A673 (cell line): ENCODE measurements around the gene NANOS3. TPM values are rescaled to one million over a fixed set of nuclear protein-coding genes. Genes with fewer than 3 reads are reported as not detected.

Experiments
- BruUV-seq: library from RNA; stranded (reverse); fragments of 400-500 nt; replicated peaks from 2 replicates; lab custom pipeline; 2021; lab: Mats Ljungman, UMichigan
- CTCF ChIA-PET: fragments of 300-600 bp; sonication (Branson Sonifier 250); formaldehyde crosslinking; loops from one replicate; lab custom pipeline; 2022; ENCODE audit warnings: antibody characterized with exemption; lab: Charles Lee
- POLR2A ChIA-PET: fragments of 300-600 bp; sonication (Branson Sonifier 250); formaldehyde crosslinking; loops from one replicate; lab custom pipeline; 2022; ENCODE audit warnings: antibody characterized with exemption; ENCODE audit not compliant: low non-redundant PET; lab: Charles Lee
- DNase-seq: peaks from one replicate; pipeline ENCODE4 v3.0.0-alpha.2; 2015; ENCODE audit warnings: low spot score
- H3K27ac ChIP-seq: fragments of 200-600 bp; sonication (generic); 2 replicates; pipeline ENCODE4 v1.5.1; 2016; ENCODE audit warnings: mixed run types, low read depth, mild to moderate bottlenecking, mixed read lengths, antibody characterized with exemption, low read length; ENCODE audit not compliant: poor library complexity, severe bottlenecking
- H3K27me3 ChIP-seq: fragments of 200-600 bp; sonication (generic); replicated peaks from 2 replicates; pipeline ENCODE4 v1.6.1; 2017; ENCODE audit warnings: mixed run types, low read depth, mild to moderate bottlenecking, mixed read lengths, antibody characterized with exemption, low read length; ENCODE audit not compliant: insufficient read depth, poor library complexity
- H3K36me3 ChIP-seq: fragments of 200-600 bp; sonication (generic); 2 replicates; pipeline ENCODE4 v1.6.1; 2016; ENCODE audit warnings: mixed run types, mild to moderate bottlenecking, mixed read lengths, antibody characterized with exemption, low read length; ENCODE audit not compliant: insufficient read depth, poor library complexity, severe bottlenecking
- H3K4me1 ChIP-seq: fragments of 200-600 bp; sonication (generic); 2 replicates; pipeline ENCODE4 v1.6.1; 2017; ENCODE audit warnings: mixed run types, mild to moderate bottlenecking, mixed read lengths, antibody characterized with exemption, low read length; ENCODE audit not compliant: insufficient read depth, poor library complexity, severe bottlenecking
- H3K4me3 ChIP-seq: fragments of 200-600 bp; sonication (generic); 2 replicates; pipeline ENCODE4 v1.5.1; 2016; ENCODE audit warnings: low read depth, mixed run types, mild to moderate bottlenecking, mixed read lengths, low read length; ENCODE audit not compliant: poor library complexity, severe bottlenecking
- H3K9me3 ChIP-seq: fragments of 200-600 bp; sonication (generic); 2 replicates; pipeline ENCODE4 v1.6.1; 2016; ENCODE audit warnings: mixed run types, low read depth, mild to moderate bottlenecking, mixed read lengths, antibody characterized with exemption, low read length; ENCODE audit not compliant: poor library complexity, severe bottlenecking
- CTCF ChIP-seq: fragments of 300-800, 200-600 bp; sonication (generic); conservative IDR thresholded peaks from 2 replicates; pipeline ENCODE4 v1.5.1; 2017; ENCODE audit warnings: low read depth, mild to moderate bottlenecking, antibody characterized with exemption, low read length, moderate library complexity, mixed read lengths
- EZH2 ChIP-seq: fragments of 200-600 bp; sonication (generic); IDR thresholded peaks from 2 replicates; pipeline ENCODE4 v1.6.1; 2017; ENCODE audit warnings: borderline replicate concordance, low read depth, mild to moderate bottlenecking, mixed read lengths, antibody characterized with exemption, low read length; ENCODE audit not compliant: poor library complexity, severe bottlenecking
- intact Hi-C: fragments of 100-400 bp; cut with micrococcal nuclease; formaldehyde crosslinking; loops from one replicate; pipeline ENCODE4 v1.10.0; 2022; ENCODE audit not compliant: unreplicated experiment
- total RNA-seq: library from RNA; stranded (reverse); gene quantifications from 2 replicates; pipeline ENCODE4 v1.2.3, GENCODE V29; 2021

The NANOS3 gene
- total RNA-seq, 1 experiment from 2014 or later = 4.9 TPM

DNA sequence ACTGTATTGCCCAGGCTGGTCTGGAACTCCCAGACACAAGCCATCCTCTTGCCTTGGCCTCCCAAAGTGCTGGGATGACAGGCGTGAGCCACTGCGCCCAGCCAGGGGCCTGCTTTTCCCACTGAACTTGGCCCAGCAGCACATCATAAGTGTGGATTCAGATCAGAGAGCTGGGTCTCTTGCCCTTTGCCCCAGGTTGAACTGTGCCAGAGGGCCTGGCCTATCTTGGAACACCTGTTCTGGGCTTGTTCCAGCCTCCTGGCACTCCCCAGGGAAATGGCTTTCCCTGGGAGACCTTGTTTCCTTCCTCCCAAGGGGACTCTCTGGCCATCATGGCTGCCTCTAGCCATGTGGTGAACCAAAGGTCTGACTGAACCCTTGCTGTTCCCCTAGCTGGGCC lies 32.5 kb downstream of the NANOS3 start:
- intact Hi-C loops = no loop called here
- H3K36me3 ChIP-seq = peaks cover 10% of the 10 kb centered on the region

GRCh38 chr19:13913352-13913751 lies 36.4 kb downstream of the NANOS3 start:
- no TSS peak for BruUV-seq

More for the DNA sequence above, 32.5 kb downstream of the NANOS3 start:
- Histone ChIP-seq H3K4me3 (no peak overlapping the region), H3K27ac (no peak overlapping the region), H3K4me1 (no peaks in the 10 kb centered on the region), H3K27me3 (no peaks in the 10 kb centered on the region), H3K9me3 (no peaks in the 10 kb centered on the region)
- ChIA-PET CTCF (no interaction called here), POLR2A (no interaction called here)
- DNase-seq = no peak
- TF ChIP-seq CTCF (no peak), EZH2 (no peak)
- BruUV-seq = no TSS peak

GRCh38 chr19:13914777-13915176 lies 37.8 kb downstream of the NANOS3 start:
- intact Hi-C loops = no loop called here
- Histone ChIP-seq H3K27me3 (no peaks in the 10 kb centered on the region), H3K9me3 (no peaks in the 10 kb centered on the region), H3K27ac (no peak overlapping the region), H3K4me3 (no peak overlapping the region), H3K36me3 (peaks cover 12% of the 10 kb centered on the region), H3K4me1 (no peaks in the 10 kb centered on the region)
- no TSS peak for BruUV-seq
- POLR2A ChIA-PET = no interaction called here
- no peak for DNase-seq
- CTCF ChIA-PET = no interaction called here
- TF ChIP-seq EZH2 (no peak), CTCF (no peak)

More at GRCh38 chr19:13913352-13913751, 36.4 kb downstream of the NANOS3 start:
- no peak overlapping the region for H3K27ac ChIP-seq
- ChIA-PET POLR2A (interaction anchor here (0.5 kb wide), 1 partner anchor 325 kb away, joined by 7 read pairs; no protein-coding TSS in a partner anchor), CTCF (no interaction called here)
- H3K9me3 ChIP-seq = no peaks in the 10 kb centered on the region
- peaks cover 14% of the 10 kb centered on the region for H3K36me3 ChIP-seq
- no peaks in the 10 kb centered on the region for H3K27me3 ChIP-seq
- no peak overlapping the region for H3K4me3 ChIP-seq
- no peak for TF ChIP-seq CTCF
- no peak for TF ChIP-seq EZH2
- no peaks in the 10 kb centered on the region for H3K4me1 ChIP-seq
- intact Hi-C loops = no loop called here
- DNase-seq = no peak
